Stimulated activated CD4-positive, alpha-beta T cell treated with anti-CD3 and anti-CD28 coated beads, TNF-alpha, amount 100 ng/mL, for 24 hours (primary cell): ENCODE measurements around the gene BNC1.
"Not testable (repeated sequence)": the region's sequence is repeated elsewhere in the genome, so short reads cannot be mapped to it uniquely, and the experiment has no call there.

Experiments
- DNase-seq, 3 experiments: peaks; one replicate each; pipeline ENCODE4 v3.0.0-alpha.2; 2020; ENCODE audit warnings: low read depth in 3 of 3

BNC1 gene

GRCh38 chr15:83299462-83299861, 15.0 kb upstream of the BNC1 start:
- no peak for DNase-seq

GRCh38 chr15:83295417-83295816, 11.0 kb upstream of the BNC1 start:
- DNase-seq: no peak

- DNase-seq: no peak
These were observed 8.7 kb upstream of the BNC1 start for GRCh38 chr15:83293201-83293600.

- DNase-seq: no peak
These were observed 7.9 kb upstream of the BNC1 start for GRCh38 chr15:83292317-83292716.

- DNase-seq: no peak
These were observed 5.8 kb upstream of the BNC1 start for GRCh38 chr15:83290236-83290635.

GRCh38 chr15:83289160-83289559, 4.7 kb upstream of the BNC1 start:
- no peak for DNase-seq

GRCh38 chr15:83288381-83288801, 3.9 kb upstream of the BNC1 start:
- no peak for DNase-seq

- no peak for DNase-seq
These were observed 3.1 kb upstream of the BNC1 start for GRCh38 chr15:83287541-83288027.

GRCh38 chr15:83285979-83286553, 1.6 kb upstream of the BNC1 start:
- DNase-seq: no peak

- no peak for DNase-seq
These were observed 967 bp upstream of the BNC1 start for GRCh38 chr15:83285284-83285978.

GRCh38 chr15:83283813-83284558, 478 bp downstream of the BNC1 start:
- DNase-seq: no peak

- DNase-seq: no peak
These were observed 1.2 kb downstream of the BNC1 start for GRCh38 chr15:83283138-83283812.

GRCh38 chr15:83282776-83283137, 1.7 kb downstream of the BNC1 start:
- no peak for DNase-seq

GRCh38 chr15:83282141-83282540, 2.3 kb downstream of the BNC1 start:
- no peak for DNase-seq

- DNase-seq: no peak
These were observed 6.3 kb downstream of the BNC1 start for GRCh38 chr15:83278191-83278590.

GRCh38 chr15:83276661-83277060, 7.8 kb downstream of the BNC1 start:
- DNase-seq: no peak

- DNase-seq: no peak
These were observed 9.1 kb downstream of the BNC1 start for GRCh38 chr15:83275412-83275811.

GRCh38 chr15:83270176-83270575, 14.3 kb downstream of the BNC1 start:
- DNase-seq: no peak

GRCh38 chr15:83268147-83268546, 16.3 kb downstream of the BNC1 start:
- DNase-seq: no peak

GRCh38 chr15:83262594-83263315, 21.7 kb downstream of the BNC1 start:
- no peak for DNase-seq

GRCh38 chr15:83262181-83262580, 22.3 kb downstream of the BNC1 start:
- not testable (repeated sequence) for DNase-seq

- DNase-seq: no peak
These were observed 33.7 kb downstream of the BNC1 start for GRCh38 chr15:83250781-83251180.
